ENCODE data around the gene F5. TPM values are rescaled to one million over a fixed set of nuclear protein-coding genes. Genes with fewer than 3 reads are reported as not detected.

Gene F5
- total and polyA plus RNA-seq, 10 of the 15 experiments (the other 5 are each of a cell fraction or from before 2014, with no cell fraction given) = under 0.01 to 3.8 (median 0.40) TPM

DNA sequence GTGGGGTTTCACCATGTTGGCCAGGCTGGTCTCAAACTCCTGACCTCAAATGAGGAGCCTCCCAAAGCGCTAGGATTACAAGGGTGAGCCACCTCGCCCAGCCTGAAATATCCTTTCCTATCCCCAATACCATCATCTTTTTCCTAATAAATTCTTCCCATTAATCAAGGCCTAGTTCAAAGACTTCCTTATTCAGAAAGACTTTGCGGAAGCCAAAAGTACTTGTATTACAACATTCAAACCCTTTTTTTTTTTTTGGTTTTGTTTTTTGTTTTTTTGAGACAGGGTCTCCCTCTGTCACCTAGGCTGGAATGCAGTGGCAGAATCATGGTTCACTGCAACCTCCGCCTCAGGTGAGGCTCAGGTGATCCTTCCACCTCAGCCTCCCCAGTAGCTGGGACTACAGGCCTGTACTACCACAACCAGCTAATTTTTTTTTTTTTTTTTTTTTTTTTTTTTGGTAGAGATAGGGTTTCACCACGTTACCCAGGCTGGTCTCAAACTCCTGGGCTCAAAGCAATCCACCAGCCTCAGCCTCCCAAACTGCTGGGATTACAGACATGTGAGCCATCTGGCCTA, 108.1 kb downstream of the F5 start (continued):
- no peak for TF ChIP-seq BACH1 (IDR thresholded peaks at IDR 0.05; ENCODE audit: borderline replicate concordance)

DNA sequence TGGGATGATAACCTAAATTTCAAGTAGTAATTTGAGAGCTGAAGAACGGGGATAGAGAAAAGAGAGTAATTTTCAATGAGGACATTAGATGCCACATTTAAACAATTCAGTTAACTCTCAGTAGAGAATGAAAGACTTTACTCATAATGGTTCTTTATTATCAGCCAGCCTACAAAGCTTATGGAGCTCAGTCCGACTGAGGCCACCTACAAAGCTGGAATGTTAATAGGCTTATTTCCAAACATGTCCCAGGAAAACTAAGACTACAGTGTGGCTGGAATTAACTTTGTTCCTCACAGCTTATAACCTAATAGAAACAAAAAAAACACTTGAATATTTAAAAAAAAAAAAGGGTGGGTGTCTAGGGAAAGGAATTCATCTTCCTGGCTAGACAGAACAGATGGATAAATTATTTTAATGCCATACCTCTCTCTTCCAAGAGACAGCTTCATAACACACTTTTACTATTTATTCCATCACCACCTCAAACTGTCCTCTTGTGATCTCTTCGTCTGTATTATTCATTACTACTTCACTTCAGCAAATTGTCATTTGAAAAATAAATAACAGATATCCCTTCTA, 110.4 kb downstream of the F5 start:
- 0 out of 4 replicates have a peak, but pooled peaks cover 0 to 1% of the 10 kb centered on the region in 2 experiments for H3K36me3 ChIP-seq (ENCODE audit: control insufficient read depth in 2 of 2, insufficient read depth in 2 of 2, low read length in 1 of 2)
- H4K20me1 ChIP-seq (ENCODE audit: control insufficient read depth, insufficient read depth) = no peaks in the 10 kb centered on the region
- ChIA-PET POLR2A (no interaction called here), SMC1A (ENCODE audit: uncharacterized antibody, unreplicated experiment) (interaction anchor here (0.7 kb wide), 1 partner anchor 20 kb away, joined by 5 read pairs; no protein-coding TSS in a partner anchor), CTCF (interaction anchor here (0.6 kb wide), 1 partner anchor 1133 kb away, joined by 3 read pairs; no protein-coding TSS in a partner anchor), RAD21 (ENCODE audit: unreplicated experiment) (interaction anchor here (1.2 kb wide), 1 partner anchor 11 kb away, joined by 3 read pairs; the partner anchor contains the start of gene SLC19A2)
- H3K4me1 ChIP-seq (ENCODE audit: control insufficient read depth, insufficient read depth, low read length) = no peaks in the 10 kb centered on the region
- no peaks in the 10 kb centered on the region for H3K9me3 ChIP-seq (replicated peaks; ENCODE audit: control insufficient read depth, insufficient read depth, low read length)
- no peak overlapping the region for H3K4me3 ChIP-seq
- DNase-seq (ENCODE audit: low read depth, low spot score) = no peak
- no peaks in the 10 kb centered on the region; the same call in 1 of the 2 replicates for H3K79me2 ChIP-seq (ENCODE audit: control insufficient read depth, insufficient read depth, low read length)
- H3K9ac ChIP-seq (ENCODE audit: control insufficient read depth, insufficient read depth, low read length) = no peak overlapping the region
- intact Hi-C loops (cut with micrococcal nuclease; ENCODE audit: unreplicated experiment) (no loop called here), in situ Hi-C loops (cut with MboI) (no loop called here)
- no peak for ATAC-seq
- WGBS (ENCODE audit: insufficient coverage, insufficient replicate concordance, low lambda C conversion rate, missing lambda C conversion rate) = 90% methylated on average over 3 of the region's 3 CpGs
- no peak overlapping the region for H3K27ac ChIP-seq (ENCODE audit: control insufficient read depth, insufficient read depth)
- no peak overlapping the region for H2AFZ ChIP-seq (ENCODE audit: control insufficient read depth, low read depth, low read length)
- BruUV-seq (replicated peaks) = no TSS peak
- H3K4me2 ChIP-seq (ENCODE audit: control insufficient read depth, insufficient read depth) = no peak overlapping the region
- H3K27me3 ChIP-seq (replicated peaks in 1 of 2; ENCODE audit: control insufficient read depth in 2 of 2, insufficient read depth in 2 of 2, low read length in 1 of 2) = no peaks in the 10 kb centered on the region
- FAIRE-seq = no peak
- TF ChIP-seq, protein P1, sequence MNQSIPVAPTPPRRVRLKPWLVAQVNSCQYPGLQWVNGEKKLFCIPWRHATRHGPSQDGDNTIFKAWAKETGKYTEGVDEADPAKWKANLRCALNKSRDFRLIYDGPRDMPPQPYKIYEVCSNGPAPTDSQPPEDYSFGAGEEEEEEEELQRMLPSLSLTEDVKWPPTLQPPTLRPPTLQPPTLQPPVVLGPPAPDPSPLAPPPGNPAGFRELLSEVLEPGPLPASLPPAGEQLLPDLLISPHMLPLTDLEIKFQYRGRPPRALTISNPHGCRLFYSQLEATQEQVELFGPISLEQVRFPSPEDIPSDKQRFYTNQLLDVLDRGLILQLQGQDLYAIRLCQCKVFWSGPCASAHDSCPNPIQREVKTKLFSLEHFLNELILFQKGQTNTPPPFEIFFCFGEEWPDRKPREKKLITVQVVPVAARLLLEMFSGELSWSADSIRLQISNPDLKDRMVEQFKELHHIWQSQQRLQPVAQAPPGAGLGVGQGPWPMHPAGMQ (IDR thresholded peaks at IDR 0.05; ENCODE audit: borderline replicate concordance) = no peak
- TF ChIP-seq CBX3 (IDR thresholded peaks at IDR 0.05; ENCODE audit: borderline replicate concordance, low read depth) = no peak
- TF ChIP-seq, protein P2, sequence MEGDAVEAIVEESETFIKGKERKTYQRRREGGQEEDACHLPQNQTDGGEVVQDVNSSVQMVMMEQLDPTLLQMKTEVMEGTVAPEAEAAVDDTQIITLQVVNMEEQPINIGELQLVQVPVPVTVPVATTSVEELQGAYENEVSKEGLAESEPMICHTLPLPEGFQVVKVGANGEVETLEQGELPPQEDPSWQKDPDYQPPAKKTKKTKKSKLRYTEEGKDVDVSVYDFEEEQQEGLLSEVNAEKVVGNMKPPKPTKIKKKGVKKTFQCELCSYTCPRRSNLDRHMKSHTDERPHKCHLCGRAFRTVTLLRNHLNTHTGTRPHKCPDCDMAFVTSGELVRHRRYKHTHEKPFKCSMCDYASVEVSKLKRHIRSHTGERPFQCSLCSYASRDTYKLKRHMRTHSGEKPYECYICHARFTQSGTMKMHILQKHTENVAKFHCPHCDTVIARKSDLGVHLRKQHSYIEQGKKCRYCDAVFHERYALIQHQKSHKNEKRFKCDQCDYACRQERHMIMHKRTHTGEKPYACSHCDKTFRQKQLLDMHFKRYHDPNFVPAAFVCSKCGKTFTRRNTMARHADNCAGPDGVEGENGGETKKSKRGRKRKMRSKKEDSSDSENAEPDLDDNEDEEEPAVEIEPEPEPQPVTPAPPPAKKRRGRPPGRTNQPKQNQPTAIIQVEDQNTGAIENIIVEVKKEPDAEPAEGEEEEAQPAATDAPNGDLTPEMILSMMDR (IDR thresholded peaks at IDR 0.05 in 2 of 3, conservative IDR thresholded peaks at IDR 0.05 in 1 of 3; ENCODE audit: control insufficient read depth in 2 of 3, extremely low read depth in 1 of 3, insufficient read depth in 1 of 3, low read depth in 3 of 3, low read length in 3 of 3) = no peak
- TF ChIP-seq HDAC2 (IDR thresholded peaks at IDR 0.05) = no peak
- TF ChIP-seq MEF2B (IDR thresholded peaks at IDR 0.05; ENCODE audit: partially characterized antibody, poor library complexity, severe bottlenecking) = no peak
- TF ChIP-seq, protein P3, sequence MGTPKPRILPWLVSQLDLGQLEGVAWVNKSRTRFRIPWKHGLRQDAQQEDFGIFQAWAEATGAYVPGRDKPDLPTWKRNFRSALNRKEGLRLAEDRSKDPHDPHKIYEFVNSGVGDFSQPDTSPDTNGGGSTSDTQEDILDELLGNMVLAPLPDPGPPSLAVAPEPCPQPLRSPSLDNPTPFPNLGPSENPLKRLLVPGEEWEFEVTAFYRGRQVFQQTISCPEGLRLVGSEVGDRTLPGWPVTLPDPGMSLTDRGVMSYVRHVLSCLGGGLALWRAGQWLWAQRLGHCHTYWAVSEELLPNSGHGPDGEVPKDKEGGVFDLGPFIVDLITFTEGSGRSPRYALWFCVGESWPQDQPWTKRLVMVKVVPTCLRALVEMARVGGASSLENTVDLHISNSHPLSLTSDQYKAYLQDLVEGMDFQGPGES (IDR thresholded peaks at IDR 0.05) = no peak
- no peak for TF ChIP-seq SMAD1 (IDR thresholded peaks at IDR 0.05; ENCODE audit: low read depth, partially characterized antibody)
- no peak for TF ChIP-seq MYC (IDR thresholded peaks at IDR 0.05; ENCODE audit: insufficient read depth, insufficient read length, insufficient replicate concordance, low read length, severe bottlenecking)
- TF ChIP-seq, protein P4, sequence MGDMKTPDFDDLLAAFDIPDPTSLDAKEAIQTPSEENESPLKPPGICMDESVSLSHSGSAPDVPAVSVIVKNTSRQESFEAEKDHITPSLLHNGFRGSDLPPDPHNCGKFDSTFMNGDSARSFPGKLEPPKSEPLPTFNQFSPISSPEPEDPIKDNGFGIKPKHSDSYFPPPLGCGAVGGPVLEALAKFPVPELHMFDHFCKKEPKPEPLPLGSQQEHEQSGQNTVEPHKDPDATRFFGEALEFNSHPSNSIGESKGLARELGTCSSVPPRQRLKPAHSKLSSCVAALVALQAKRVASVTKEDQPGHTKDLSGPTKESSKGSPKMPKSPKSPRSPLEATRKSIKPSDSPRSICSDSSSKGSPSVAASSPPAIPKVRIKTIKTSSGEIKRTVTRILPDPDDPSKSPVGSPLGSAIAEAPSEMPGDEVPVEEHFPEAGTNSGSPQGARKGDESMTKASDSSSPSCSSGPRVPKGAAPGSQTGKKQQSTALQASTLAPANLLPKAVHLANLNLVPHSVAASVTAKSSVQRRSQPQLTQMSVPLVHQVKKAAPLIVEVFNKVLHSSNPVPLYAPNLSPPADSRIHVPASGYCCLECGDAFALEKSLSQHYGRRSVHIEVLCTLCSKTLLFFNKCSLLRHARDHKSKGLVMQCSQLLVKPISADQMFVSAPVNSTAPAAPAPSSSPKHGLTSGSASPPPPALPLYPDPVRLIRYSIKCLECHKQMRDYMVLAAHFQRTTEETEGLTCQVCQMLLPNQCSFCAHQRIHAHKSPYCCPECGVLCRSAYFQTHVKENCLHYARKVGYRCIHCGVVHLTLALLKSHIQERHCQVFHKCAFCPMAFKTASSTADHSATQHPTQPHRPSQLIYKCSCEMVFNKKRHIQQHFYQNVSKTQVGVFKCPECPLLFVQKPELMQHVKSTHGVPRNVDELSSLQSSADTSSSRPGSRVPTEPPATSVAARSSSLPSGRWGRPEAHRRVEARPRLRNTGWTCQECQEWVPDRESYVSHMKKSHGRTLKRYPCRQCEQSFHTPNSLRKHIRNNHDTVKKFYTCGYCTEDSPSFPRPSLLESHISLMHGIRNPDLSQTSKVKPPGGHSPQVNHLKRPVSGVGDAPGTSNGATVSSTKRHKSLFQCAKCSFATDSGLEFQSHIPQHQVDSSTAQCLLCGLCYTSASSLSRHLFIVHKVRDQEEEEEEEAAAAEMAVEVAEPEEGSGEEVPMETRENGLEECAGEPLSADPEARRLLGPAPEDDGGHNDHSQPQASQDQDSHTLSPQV (IDR thresholded peaks at IDR 0.05) = no peak

Measured in GM12878 (cell line).